Purkinje cell (primary cell): ENCODE measurements around the gene OSM. TPM values are rescaled to one million over a fixed set of nuclear protein-coding genes. Genes with fewer than 3 reads are reported as not detected.

Source experiments
- polyA plus RNA-seq: library from polyadenylated mRNA; unstranded; fragments of >200 nt; fragmentation: Nextera tagmentation; gene quantifications from 2 replicates; pipeline ENCODE4 v1.2.1, GENCODE V29; 2014

Gene OSM
- polyA plus RNA-seq, result not detected in 2 replicates

DNA sequence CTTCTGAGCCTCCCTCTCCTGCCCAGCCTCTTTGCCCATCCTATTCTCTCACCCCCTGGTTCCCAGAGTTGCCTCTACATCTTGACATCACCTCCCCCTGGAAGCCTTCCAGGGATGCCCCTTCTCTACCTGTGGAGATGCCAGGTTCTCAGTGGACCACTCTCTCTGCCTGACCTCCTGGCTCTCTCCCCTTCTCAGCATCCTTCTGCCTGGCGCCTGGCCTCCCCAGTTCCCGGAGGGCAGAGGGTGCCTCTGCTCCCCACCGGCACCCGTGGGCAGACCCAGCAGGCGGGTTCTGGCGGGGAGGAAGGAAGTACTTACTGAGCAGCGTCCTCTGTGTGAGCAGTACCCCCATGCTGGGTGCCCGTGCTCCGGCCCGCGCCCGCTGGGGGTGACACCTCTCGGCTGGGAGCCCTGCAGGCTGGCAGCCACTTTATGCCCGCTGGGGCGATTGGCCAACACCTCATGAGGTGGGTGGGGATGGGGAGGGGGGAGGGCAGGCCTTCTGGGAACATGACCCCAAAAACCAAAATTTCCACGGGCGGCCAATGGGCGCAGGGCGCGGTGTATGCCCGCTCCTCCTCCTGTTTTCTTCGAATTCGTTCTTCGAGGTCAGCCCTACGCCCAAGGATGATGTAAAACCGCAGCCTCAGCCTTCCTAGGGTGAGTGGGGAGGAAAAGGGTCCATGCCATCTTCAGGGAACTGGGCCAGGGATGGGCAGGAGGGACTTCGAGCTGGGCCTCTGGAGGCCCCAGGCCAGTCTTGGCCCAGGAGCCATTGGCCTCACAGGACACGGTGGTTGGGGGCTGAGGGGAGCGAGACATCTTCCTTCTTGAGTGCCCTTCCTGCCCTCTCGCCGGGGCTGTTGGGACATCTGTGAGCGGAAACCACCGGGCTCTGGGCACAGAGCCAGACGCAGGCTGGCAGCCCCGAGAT is at the start of gene OSM:
Gene OSM, minus strand, starts transcription at position 407 of the 937 bp plus-strand sequence. Its CDS starts 52 bp downstream, at position 355.

DNA sequence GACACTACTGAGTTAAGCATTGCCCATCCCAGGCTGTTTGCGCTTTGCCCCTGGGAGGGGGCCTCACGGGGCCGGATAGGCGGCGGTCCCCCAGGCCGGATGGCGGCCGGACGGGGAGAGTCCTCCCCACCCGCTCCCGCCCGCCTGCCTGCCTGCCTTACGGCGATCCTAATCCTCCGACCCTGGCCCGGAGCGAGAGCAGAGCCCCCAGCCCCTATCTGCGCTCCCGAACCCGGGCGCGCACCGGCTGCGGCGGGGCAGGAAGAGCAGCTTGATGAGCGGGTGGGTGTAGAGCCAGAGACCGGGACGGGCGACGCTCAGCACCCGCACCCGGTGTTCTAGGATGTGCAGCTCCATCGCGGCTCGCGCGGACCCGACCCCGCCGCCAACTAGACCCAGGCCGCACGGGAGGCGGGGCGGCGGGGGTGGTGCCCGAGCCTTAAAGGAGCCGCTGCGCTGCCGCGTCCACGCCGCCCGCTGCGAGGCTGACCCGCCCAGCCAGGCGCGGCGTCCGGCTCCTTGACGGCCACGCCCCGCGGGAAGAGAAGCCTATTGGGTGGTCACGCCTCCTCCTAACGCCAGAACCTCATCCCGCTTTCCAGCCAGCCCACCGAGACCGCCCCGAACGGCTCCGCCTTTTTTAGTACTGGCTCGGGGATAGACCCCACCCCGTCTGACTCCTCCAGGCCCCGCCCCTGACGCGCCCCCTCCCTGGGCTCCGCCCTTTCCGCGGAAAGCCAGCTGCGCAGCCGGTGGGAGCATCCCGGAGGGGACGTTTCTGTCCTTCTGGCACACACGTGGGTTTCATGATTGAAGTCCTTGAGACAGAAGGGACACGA is 22.7 kb upstream of the OSM start, which contains the start of gene CASTOR1:
Gene CASTOR1, minus strand, starts transcription at position 365 of the 839 bp plus-strand sequence. Its CDS starts 8 bp downstream, at position 357.

DNA sequence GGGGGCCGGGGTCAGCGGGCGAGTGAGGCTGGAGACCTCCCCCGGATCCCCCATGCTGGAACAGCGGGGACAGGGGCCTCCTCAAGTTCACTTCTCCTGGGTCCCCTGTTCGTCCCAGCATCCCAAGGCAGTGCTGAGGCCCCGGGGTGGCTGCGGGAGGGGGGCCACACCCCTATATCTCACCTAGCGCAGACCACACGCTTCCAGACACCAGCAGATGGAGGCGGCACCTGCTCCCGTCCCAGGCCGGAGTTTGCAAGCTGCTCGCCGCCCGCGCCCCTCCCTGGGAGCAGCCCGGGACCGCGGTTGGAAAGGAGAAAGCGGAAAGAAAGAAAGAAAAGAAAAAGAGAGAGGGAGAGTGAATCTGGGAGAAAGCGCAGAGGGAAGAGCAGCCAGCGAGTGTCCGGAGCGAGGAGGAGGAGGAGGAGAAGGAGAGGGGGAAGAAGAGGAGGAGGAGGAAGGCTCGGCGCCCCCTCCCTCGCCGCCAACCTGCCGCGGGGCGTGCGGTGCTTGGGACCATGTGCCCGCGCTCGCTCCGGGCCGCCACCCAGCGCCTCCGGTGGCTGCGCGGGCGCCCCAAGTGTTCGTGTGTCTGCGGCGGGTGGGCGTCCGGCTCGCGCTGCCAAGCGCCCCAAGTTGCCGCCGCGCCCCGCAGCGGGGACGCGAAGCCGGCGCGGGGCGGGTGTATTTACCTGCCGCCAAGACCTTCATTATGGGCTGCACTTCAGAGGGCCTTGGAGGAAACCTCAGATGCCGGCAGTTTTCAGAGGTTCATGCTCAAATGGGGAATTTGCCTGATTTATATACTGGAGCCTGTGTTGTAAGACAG is 20.5 kb downstream of the OSM start, which contains the start of gene LIF:
Gene LIF, minus strand, starts transcription at position 775 of the 829 bp plus-strand sequence. Its CDS starts 64 bp downstream, at position 711.

Other genes with a start within 250 kb of the OSM start
- 1.3 TPM in 1 of 2 replicates, not detected in the other for gene HORMAD2, start 186.4 kb downstream of the OSM start, polyA plus RNA-seq
- gene LIF, start 20.1 kb downstream of the OSM start, polyA plus RNA-seq, result not detected in 2 replicates
- gene CASTOR1, start 22.7 kb upstream of the OSM start, polyA plus RNA-seq, result 2.2 and 3.3 TPM in 2 replicates
- gene TBC1D10A, start 60.1 kb upstream of the OSM start, polyA plus RNA-seq, result 0.78 and 1.1 TPM in 2 replicates
- gene SF3A1, start 90.0 kb upstream of the OSM start, polyA plus RNA-seq, result 13.3 and 17.2 TPM in 2 replicates
- gene CCDC157, start 90.2 kb upstream of the OSM start, polyA plus RNA-seq, result 0.73 and 1.6 TPM in 2 replicates
- 0.75 and 2.5 TPM in 2 replicates for gene RNF215, start 120.6 kb upstream of the OSM start, polyA plus RNA-seq
- 1.5 TPM in 1 of 2 replicates, not detected in the other for gene SEC14L2, start 130.2 kb upstream of the OSM start, polyA plus RNA-seq
- gene MTFP1, start 158.9 kb upstream of the OSM start, polyA plus RNA-seq, result 1.9 and 5.8 TPM in 2 replicates
- gene SEC14L3, start 205.2 kb upstream of the OSM start, polyA plus RNA-seq, result not detected in 2 replicates
- gene SEC14L4, start 238.8 kb upstream of the OSM start, polyA plus RNA-seq, result not detected in 2 replicates